Activated CD4-positive, alpha-beta memory T cell treated with anti-CD3 and anti-CD28 coated beads, Interleukin-2, amount 10 ng/mL, durations not matched to agents 7 days and 5 days (primary cell): ENCODE results near the gene DGCR6L. TPM values are rescaled to one million over a fixed set of nuclear protein-coding genes. Genes with fewer than 3 reads are reported as not detected.
"Not testable (repeated sequence)": the region's sequence is repeated elsewhere in the genome, so short reads cannot be mapped to it uniquely, and the experiment has no call there.

Source experiments
- CTCF ChIA-PET: fragments of 350-600 bp; sonication (Branson Sonifier 250); formaldehyde crosslinking; loops from one replicate; lab custom pipeline; 2021; ENCODE audit warnings: antibody characterized with exemption, inconsistent platforms; lab: Charles Lee
- POLR2A ChIA-PET: fragments of 350-600 bp; sonication (Branson Sonifier 250); formaldehyde crosslinking; loops from one replicate; lab custom pipeline; 2021; ENCODE audit warnings: antibody characterized with exemption; lab: Charles Lee
- DNase-seq: peaks from one replicate; pipeline ENCODE4 v3.0.0-alpha.2; 2020
- H3K27ac Mint-ChIP-seq: one replicate; pipeline ENCODE4 v1.8.0; 2021; ENCODE audit warnings: mild to moderate bottlenecking, mixed read lengths
- H3K27me3 Mint-ChIP-seq: one replicate; pipeline ENCODE4 v1.8.0; 2021; ENCODE audit warnings: mixed read lengths
- H3K36me3 Mint-ChIP-seq: one replicate; pipeline ENCODE4 v1.8.0; 2021; ENCODE audit warnings: low read depth, mixed read lengths
- H3K4me1 Mint-ChIP-seq: one replicate; pipeline ENCODE4 v1.8.0; 2021; ENCODE audit warnings: mixed read lengths
- H3K4me3 Mint-ChIP-seq: one replicate; pipeline ENCODE4 v1.8.0; 2021; ENCODE audit warnings: mild to moderate bottlenecking, mixed read lengths
- H3K9me3 Mint-ChIP-seq: one replicate; pipeline ENCODE4 v1.8.0; 2021; ENCODE audit warnings: mixed read lengths
- total RNA-seq, 2 experiments: library from RNA; stranded (reverse); gene quantifications; one replicate each; pipeline ENCODE4 v1.2.3, GENCODE V29; 2021

DGCR6L gene
- total RNA-seq, 2 experiments from 2014 or later, result 40.8 to 41.1 TPM

- H3K9me3 Mint-ChIP-seq, DNase-seq, H3K27me3 Mint-ChIP-seq, H3K27ac Mint-ChIP-seq, H3K4me1 Mint-ChIP-seq, POLR2A ChIA-PET, H3K36me3 Mint-ChIP-seq, H3K4me3 Mint-ChIP-seq, CTCF ChIA-PET: not testable (repeated sequence)
These were observed 36.2 kb upstream of the DGCR6L start for GRCh38 chr22:20355939-20356636.

- CTCF ChIA-PET, result no interaction called here
- DNase-seq, result no peak
- Mint-ChIP-seq H3K27ac (no peak overlapping the region), H3K27me3 (no peaks in the 10 kb centered on the region), H3K9me3 (no peaks in the 10 kb centered on the region), H3K4me1 (no peaks in the 10 kb centered on the region), H3K36me3 (peaks cover 2% of the 10 kb centered on the region), H3K4me3 (no peak overlapping the region)
- POLR2A ChIA-PET, result no interaction called here
These were observed 34.5 kb upstream of the DGCR6L start for GRCh38 chr22:20354238-20354975.

- CTCF ChIA-PET, H3K36me3 Mint-ChIP-seq, H3K4me3 Mint-ChIP-seq, H3K4me1 Mint-ChIP-seq, POLR2A ChIA-PET, DNase-seq, H3K27ac Mint-ChIP-seq, H3K9me3 Mint-ChIP-seq, H3K27me3 Mint-ChIP-seq: not testable (repeated sequence)
These were observed 32.7 kb upstream of the DGCR6L start for GRCh38 chr22:20352536-20352935.

GRCh38 chr22:20346553-20346952 is 26.7 kb upstream of the DGCR6L start:
- H3K27ac Mint-ChIP-seq, POLR2A ChIA-PET, CTCF ChIA-PET, H3K4me1 Mint-ChIP-seq, H3K36me3 Mint-ChIP-seq, DNase-seq, H3K27me3 Mint-ChIP-seq, H3K4me3 Mint-ChIP-seq, H3K9me3 Mint-ChIP-seq: not testable (repeated sequence)

- POLR2A ChIA-PET, H3K27ac Mint-ChIP-seq, H3K4me1 Mint-ChIP-seq, DNase-seq, H3K36me3 Mint-ChIP-seq, H3K27me3 Mint-ChIP-seq, CTCF ChIA-PET, H3K4me3 Mint-ChIP-seq, H3K9me3 Mint-ChIP-seq: not testable (repeated sequence)
These were observed 18.4 kb upstream of the DGCR6L start for GRCh38 chr22:20338291-20338690.

GRCh38 chr22:20337807-20338206 is 17.9 kb upstream of the DGCR6L start:
- CTCF ChIA-PET, H3K9me3 Mint-ChIP-seq, H3K4me3 Mint-ChIP-seq, H3K27ac Mint-ChIP-seq, H3K36me3 Mint-ChIP-seq, H3K4me1 Mint-ChIP-seq, H3K27me3 Mint-ChIP-seq, DNase-seq, POLR2A ChIA-PET: not testable (repeated sequence)

GRCh38 chr22:20336561-20336960 is 16.7 kb upstream of the DGCR6L start:
- H3K27ac Mint-ChIP-seq, DNase-seq, POLR2A ChIA-PET, CTCF ChIA-PET, H3K4me1 Mint-ChIP-seq, H3K36me3 Mint-ChIP-seq, H3K4me3 Mint-ChIP-seq, H3K27me3 Mint-ChIP-seq, H3K9me3 Mint-ChIP-seq: not testable (repeated sequence)

GRCh38 chr22:20328569-20328930 is 8.7 kb upstream of the DGCR6L start:
- not testable (repeated sequence) for H3K36me3 Mint-ChIP-seq

GRCh38 chr22:20325996-20326395 is 6.1 kb upstream of the DGCR6L start:
- POLR2A ChIA-PET, CTCF ChIA-PET, H3K4me3 Mint-ChIP-seq, H3K36me3 Mint-ChIP-seq, H3K9me3 Mint-ChIP-seq, H3K27me3 Mint-ChIP-seq: not testable (repeated sequence)
- peak; percentile 14 for DNase-seq
- Mint-ChIP-seq H3K4me1 (peaks cover 47% of the 10 kb centered on the region), H3K27ac (peak overlapping the region; percentile 61)

More at GRCh38 chr22:20328569-20328930, 8.7 kb upstream of the DGCR6L start:
- peak overlapping the region; percentile 83 for H3K4me3 Mint-ChIP-seq
- peaks cover 23% of the 10 kb centered on the region for H3K4me1 Mint-ChIP-seq
- not testable (repeated sequence) for H3K27me3 Mint-ChIP-seq, H3K9me3 Mint-ChIP-seq
- CTCF ChIA-PET, result interaction anchor here (1.0 to 1.2 kb wide), 2 partner anchors 9 to 89 kb away, joined by 3 to 6 read pairs; partner anchors contain the start of gene DGCR6L
- POLR2A ChIA-PET, result interaction anchor here (1.2 kb wide), 1 partner anchor 9 kb away, joined by 4 read pairs; the partner anchor contains the start of gene DGCR6L
- DNase-seq, result peak; percentile 53
- peak overlapping the region; percentile 99 for H3K27ac Mint-ChIP-seq

- H3K36me3 Mint-ChIP-seq, result peaks cover 10% of the 10 kb centered on the region
- H3K9me3 Mint-ChIP-seq, result no peaks in the 10 kb centered on the region
- no peaks in the 10 kb centered on the region for H3K27me3 Mint-ChIP-seq
- peak overlapping the region; percentile 5 for H3K4me3 Mint-ChIP-seq
- peaks cover 55% of the 10 kb centered on the region for H3K4me1 Mint-ChIP-seq
- peak; percentile 62 for DNase-seq
- CTCF ChIA-PET, result no interaction called here
- POLR2A ChIA-PET, result no interaction called here
- peak overlapping the region; percentile 82 for H3K27ac Mint-ChIP-seq
These were observed 4.3 kb upstream of the DGCR6L start for GRCh38 chr22:20324139-20324516.

- CTCF ChIA-PET, POLR2A ChIA-PET, H3K9me3 Mint-ChIP-seq, H3K27me3 Mint-ChIP-seq: not testable (repeated sequence)
- Mint-ChIP-seq H3K4me3 (peak overlapping the region; percentile 95), H3K36me3 (peaks cover 10% of the 10 kb centered on the region), H3K4me1 (peaks cover 67% of the 10 kb centered on the region), H3K27ac (peak overlapping the region; percentile 45)
- peak; percentile 16 for DNase-seq
These were observed 1.8 kb upstream of the DGCR6L start for GRCh38 chr22:20321552-20322211.

- CTCF ChIA-PET, H3K9me3 Mint-ChIP-seq, H3K27me3 Mint-ChIP-seq: not testable (repeated sequence)
- H3K4me3 Mint-ChIP-seq, result peak overlapping the region; percentile 95
- peak overlapping the region; percentile 78 for H3K27ac Mint-ChIP-seq
- DNase-seq, result peak; percentile 25
- POLR2A ChIA-PET, result interaction anchor here (1.4 kb wide), 1 partner anchor 114 kb away, joined by 5 read pairs; no protein-coding TSS in a partner anchor
- H3K4me1 Mint-ChIP-seq, result peaks cover 65% of the 10 kb centered on the region
- peaks cover 10% of the 10 kb centered on the region for H3K36me3 Mint-ChIP-seq
These were observed 1.0 kb upstream of the DGCR6L start for GRCh38 chr22:20320659-20321551.
